Amygdala (tissue), 56 donors: ENCODE measurements around the gene SLCO4C1.

Experiments used
- DNase-seq, 56 donors: peaks; one replicate each; lab custom pipeline; 2025; lab: John Stamatoyannopoulos, UW

SLCO4C1 gene

DNA sequence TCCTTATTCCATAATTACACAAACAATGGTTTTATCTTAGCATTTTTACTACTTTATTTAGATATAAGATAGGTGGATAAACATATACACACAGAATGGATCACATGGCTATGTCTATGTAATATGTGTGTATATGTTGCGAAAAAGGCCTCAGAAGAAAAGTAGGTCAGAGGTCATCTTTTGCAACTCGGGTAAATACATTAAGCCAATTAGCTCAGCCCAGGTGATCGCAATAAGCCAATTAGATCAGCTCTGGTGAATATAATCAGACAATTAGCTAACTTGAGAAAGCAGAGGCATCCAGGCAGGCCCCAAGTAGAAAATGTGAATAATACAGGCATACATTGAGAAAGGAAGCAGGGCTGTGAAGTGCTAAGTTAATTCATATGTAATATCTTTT is 24.3 kb downstream of the SLCO4C1 start:
- DNase-seq, result no peak

DNA sequence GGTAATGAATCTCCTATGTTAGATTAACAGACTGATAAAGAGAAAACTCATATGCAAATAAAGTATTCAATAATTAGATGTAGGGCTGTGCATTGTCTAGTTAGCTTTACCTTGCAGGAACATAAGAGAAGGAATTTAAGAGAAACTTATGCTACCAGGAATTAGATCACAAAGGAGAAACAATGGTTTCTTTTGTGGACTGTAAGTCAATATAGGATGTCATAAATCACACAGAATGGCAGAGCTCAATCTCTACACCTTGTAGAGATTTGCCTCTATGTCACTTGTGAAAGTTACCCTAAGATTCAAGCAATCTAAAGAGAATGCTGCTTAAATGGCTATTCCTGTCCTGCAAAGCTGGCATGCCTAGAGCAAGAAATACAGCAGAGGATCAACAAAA is 26.0 kb downstream of the SLCO4C1 start:
- DNase-seq, result no peak

DNA sequence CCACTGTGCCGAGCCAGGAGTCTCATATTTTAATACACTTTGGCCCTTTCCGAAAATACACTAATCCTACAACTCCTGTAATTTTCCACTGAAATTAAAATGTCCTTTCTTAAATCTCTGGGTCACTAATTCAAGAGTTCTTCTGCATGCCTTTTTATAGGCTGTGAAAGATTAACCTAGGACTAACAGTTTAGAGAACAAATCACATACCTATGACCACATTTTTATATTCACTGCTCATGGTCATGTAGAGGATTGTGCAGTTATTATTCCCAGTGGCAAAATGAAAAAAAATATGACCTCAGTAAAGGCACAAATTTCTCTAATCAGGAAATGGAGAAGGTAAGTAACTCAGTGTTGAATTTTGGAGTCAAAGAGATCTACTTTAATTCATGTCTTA is 33.4 kb downstream of the SLCO4C1 start:
- no peak for DNase-seq

DNA sequence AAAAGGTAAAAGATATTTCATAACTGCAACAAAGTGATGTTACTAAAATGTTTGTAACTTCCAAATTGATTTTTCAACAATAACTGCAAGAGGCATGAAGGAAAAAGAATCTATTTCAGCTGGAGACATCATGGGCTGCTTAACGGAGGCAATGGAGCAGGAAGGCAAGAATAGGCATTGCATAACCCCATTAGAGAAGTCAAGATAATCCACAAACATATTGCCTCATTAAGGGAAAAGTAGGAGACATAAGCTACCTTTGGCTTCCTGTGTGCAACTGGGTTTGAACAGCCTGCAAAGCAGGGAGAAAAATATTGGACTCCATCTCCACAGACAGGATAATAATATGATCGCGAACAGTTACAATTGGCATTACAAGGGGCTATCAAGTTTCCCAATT is 46.7 kb downstream of the SLCO4C1 start:
- no peak for DNase-seq

DNA sequence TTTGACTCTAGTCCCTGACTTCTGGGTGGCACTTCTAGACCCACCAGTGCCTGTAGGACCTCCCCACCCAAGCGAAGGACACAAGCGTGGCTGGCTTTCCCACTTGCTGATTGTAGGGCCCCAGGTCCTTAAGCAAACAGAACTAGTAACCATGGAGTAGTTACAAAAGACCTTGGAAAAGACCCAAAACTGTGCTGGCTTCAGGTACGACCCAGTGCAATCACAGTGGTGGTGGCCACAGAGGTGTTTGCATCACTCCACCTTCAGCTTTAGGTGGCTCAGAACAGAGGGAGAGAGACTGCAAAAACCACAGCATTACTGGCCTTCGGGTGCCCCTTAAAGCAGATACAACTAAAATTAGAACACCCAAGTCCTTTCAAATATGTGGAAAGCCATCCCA is 52.9 kb downstream of the SLCO4C1 start:
- no peak for DNase-seq

DNA sequence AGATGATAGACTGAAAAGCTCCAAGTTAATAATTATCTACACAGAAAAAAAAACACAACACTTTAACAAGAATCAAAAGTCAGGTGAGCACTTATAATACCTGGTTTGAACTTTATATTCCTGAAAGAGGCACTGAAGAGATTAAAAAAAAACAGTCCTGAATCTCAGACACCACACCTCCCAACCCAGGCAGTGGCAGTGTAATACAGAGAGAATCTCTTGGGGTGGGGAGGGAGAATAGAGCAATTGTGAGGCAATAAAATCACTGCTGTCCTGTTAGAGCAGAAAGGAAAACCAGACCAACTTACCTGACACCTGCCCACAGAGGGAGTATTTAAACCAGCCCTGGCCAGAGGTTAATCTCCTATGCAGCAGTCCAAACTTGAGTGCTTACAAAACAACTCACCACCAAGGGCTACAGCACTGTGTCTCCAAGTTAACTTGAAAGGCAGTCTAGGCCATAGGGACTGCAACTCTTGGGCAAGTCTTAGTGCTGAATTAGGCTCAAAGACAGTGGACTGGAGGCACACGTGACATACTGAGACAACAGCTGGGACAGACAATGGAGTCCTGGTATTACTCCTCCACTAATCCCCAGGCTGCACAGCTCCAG is 54.2 kb downstream of the SLCO4C1 start:
- no peak for DNase-seq

DNA sequence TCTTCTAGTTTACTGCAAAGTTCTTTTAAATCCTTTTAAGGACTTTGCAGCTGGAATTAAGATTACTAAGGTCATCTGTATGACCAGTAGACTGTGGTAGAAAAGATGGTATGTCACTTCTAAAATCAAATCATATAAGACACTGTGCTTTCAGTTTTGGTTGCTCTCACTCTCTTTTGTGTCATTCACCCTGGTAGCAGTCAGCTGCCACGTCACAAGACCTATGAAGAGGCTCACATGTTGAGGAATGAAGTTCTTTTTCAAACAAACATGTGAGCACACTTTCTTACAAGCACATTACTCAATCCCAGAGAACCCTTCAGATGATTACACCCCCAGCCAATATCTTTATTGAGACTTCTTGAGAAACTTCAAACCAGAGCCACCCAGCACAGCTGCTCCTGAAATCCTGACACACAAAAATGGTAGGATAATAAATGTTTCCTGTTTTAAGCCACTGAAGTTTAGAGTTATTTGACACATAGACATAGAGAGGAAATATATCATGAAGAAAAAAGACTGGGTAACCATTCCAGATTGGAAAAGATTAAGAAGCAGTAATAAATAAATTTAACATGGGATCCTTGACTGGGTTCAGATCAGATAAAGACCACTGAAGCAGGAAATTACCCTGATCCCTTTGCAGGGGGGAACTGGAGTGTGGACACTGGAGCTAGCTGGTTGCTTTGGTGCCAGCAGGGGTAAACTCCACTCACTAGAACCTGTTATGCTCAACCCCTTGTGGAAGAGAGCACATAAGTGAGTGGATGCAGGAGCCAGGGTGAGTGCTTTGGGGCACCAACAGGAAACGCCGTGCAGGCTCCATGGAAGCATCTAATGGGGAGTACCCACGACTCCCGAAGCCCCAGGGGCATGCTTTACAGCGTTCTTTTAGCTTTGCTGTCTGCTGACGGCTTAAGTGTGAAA is 64.1 kb downstream of the SLCO4C1 start:
- no peak for DNase-seq

DNA sequence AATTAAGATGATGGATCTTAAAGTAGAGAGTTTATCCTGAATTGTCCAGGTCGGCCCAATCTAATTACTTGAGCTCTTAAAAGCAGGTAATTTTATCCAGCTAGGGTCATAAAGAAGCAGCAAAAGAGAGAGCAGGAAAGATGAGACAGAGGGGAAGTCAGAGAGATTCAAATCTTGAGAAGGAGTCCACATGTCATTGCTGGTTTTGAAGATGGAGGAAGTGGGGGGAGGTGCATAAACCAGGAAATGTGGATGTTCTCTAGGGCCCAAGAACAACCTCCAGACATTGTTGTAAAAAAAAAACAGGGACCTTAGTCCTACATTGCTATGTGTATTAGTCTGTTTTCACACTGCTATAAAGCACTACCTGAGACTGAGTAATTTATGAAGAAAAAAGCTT is 66.4 kb downstream of the SLCO4C1 start:
- DNase-seq, result no peak

DNA sequence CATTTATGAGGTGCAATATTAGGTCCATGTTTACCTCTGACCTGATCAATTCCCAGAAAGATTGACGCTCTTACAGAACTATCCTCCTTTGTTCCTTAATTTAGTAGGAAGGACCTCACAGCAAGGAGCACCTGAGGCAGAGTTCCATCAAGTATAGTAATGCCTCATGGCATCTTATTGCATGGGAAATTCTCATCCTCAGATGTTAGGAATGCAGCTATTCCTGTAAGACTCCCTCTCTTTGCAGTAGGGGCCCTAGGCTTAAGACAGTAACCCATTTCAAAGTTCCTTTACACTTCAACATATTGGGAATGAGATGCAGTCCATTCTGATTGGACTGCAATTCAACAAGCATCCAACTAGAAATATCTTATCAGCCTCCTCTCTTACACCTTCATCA is 69.8 kb downstream of the SLCO4C1 start:
- DNase-seq, result no peak

DNA sequence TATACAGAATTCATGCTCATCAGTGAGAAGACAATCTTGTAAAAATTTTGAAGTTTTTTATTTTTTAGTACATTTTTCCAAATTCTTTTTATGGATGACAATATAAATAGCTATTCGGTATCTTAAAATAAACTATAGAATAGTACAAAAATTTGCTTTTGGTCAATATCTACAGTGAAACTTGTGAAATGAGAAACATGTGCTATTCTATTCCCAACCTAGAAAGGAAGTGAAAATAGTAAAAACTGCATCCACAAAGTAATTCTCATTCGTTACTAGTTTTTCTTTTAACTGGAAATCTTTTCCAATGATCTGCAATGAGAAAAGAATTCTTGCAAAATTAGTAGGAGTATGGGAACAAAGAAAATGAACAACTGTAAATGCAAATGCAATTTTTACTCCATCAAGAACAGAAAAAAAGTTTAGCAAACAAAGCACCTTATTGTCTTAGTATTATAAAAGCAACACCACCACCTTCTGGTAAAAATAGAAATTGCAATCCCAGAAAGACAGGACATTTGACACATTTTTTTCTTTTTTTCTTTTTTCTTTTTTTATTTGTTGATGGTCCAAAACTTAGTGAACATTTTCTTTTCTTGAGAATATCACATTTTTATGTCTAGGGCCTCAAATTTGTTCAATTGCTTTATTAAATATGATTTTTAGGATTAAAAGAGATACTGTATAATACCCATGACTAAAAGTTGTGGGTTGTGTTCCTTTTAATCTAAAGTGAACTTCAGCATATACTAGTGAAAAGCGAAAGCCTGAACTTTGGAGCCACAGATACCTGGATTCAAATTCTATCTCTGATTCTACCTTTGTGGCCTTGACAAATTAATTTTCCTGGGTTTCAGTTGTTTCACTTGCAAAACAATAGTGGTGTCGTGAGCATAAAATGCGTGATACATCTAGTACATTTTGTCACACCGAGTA is 72.3 kb downstream of the SLCO4C1 start:
- no peak for DNase-seq

DNA sequence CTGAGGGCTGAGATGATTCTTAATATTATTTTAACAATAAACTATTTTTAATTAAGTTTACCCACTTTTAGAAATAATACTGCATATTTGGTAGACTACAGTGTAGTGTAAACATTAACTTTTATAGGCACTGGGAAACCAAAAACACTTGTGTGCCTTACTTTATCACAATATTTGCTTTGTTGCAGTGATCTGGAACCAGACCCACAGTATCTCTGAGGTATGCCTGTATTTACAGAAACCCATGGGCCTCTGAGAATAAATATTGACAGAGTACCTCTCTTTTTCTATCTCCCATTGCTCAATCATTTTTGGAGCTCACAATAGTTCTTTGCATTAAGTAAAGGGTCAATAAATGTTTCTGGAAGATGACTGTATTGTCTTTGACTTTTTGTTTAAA is 73.3 kb downstream of the SLCO4C1 start:
- no peak for DNase-seq

DNA sequence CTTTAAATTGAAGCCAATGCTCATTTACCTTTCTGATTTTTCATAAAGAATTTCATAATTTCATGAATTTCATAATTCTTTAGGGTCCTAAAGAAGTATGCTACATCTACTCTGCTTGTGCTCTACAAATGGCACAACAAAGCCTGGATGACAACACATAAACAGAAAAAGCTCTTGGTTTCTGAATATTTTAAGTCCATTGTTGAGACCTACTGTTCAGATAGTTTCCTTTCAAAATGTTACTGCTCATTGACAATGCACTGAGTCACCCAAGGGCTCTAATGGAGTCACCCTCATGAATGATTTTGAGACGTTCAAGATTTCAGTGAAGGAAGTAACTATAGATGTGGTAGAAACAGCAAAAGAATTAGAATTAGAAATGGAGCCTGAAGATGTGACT is 74.1 kb downstream of the SLCO4C1 start:
- no peak for DNase-seq

DNA sequence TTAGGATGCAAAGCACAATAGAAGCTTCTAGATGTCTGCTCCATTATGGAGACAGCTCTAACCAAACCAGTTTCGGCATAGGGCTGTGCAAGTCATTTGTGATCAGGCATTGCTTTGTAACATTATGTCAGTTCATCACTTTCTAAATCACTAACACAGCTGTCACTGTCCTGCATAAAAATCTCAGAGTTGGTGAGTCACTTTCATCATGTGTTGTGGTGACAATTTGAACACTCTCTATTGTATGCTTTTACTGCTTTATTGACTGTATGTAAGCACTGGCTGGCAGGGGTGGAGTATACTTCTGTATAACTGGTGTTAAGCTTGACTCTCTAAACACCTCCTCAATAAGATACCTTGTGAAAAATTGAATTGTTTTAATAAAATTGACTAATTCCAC is 77.9 kb downstream of the SLCO4C1 start:
- DNase-seq, result no peak

DNA sequence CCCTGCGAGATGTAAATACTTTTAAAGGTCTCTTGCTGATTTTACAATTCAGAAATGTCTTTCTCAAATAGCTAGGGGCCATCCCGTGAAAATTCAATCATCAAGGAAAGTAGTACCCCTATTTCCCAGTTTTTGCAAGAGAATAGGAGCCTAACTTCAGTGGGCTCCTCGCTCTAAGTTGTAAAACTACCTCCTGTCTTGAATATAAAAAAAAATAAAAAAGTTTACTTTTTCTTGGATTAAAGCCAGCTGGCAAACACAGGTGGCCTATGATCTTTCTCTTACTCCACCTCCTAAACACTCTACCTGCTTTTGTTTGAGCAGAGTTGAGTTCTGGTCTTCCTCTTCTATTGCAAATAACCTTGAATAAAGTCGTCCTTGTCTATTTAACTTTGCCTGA is 79.4 kb downstream of the SLCO4C1 start:
- no peak for DNase-seq

DNA sequence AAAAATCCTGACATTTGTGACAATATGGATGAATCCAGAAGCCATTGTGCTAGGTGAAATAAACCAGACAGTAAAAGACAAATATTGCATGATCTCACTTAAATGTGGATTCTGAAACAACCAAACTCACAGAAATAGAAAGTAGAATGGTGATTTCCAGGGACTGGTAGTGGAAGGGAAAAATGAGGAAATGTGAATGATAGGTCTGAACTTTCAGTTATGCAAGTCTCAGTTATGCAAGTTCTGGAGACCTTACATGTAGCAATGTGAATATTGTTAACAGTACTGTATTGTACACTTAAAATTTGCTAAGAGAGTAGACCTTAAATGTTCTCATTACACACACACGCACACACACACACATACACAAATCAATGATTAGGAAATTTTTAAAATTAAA is 84.9 kb downstream of the SLCO4C1 start:
- no peak for DNase-seq

DNA sequence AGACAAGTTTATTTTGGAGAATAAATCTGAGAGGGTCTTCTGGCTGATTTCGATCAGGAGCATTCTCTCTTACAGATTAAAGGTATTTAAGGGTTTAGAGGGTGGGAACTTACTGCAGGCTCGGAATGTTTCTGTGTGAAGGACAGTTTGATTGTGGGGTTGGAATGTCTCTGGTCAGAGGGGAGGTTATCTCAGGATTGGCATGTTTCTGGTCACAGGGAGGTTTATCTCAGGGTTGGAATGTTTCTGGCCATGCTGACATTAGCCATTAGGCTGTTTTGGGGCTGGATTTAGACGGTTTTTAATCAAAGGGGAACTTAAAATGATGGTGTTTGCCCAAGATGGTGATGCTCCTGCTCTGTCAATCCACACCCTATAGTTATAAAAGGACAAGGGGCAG is 95.2 kb downstream of the SLCO4C1 start:
- DNase-seq, result no peak

DNA sequence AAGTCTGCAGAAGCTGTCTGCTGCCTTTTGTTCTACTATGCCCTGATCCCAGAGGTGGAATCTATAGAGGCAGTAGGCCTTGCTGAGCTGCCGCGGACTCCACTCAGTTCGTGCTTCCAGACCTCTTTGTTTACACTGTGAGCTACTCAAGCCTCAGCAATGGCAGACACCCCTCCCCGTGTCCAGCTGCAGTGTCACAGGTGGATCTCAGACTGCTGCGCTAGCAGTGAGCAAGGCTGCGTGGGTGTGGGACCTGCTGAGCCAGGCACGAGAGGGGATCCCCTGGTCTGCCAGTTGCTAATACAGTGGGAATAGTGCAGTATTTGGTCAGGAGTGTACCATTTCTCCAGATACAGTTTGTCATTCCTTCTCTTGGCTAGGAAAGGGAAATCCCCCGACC is 99.6 kb downstream of the SLCO4C1 start:
- no peak for DNase-seq
